Dedifferentiated amniotic fluid mesenchymal stem cell (primary cell): Measurements from ENCODE around the gene ANKRD12.
A peak's percentile ranks its signal among the peaks of the same experiment; 100 is the strongest.
"Not testable (repeated sequence)": the region's sequence is repeated elsewhere in the genome, so short reads cannot be mapped to it uniquely, and the experiment has no call there.

ENCODE experiments used
- DNase-seq: peaks from one replicate; pipeline ENCODE4 v3.0.0-alpha.2; 2016; ENCODE audit errors: extremely low spot score

ANKRD12 gene

DNA sequence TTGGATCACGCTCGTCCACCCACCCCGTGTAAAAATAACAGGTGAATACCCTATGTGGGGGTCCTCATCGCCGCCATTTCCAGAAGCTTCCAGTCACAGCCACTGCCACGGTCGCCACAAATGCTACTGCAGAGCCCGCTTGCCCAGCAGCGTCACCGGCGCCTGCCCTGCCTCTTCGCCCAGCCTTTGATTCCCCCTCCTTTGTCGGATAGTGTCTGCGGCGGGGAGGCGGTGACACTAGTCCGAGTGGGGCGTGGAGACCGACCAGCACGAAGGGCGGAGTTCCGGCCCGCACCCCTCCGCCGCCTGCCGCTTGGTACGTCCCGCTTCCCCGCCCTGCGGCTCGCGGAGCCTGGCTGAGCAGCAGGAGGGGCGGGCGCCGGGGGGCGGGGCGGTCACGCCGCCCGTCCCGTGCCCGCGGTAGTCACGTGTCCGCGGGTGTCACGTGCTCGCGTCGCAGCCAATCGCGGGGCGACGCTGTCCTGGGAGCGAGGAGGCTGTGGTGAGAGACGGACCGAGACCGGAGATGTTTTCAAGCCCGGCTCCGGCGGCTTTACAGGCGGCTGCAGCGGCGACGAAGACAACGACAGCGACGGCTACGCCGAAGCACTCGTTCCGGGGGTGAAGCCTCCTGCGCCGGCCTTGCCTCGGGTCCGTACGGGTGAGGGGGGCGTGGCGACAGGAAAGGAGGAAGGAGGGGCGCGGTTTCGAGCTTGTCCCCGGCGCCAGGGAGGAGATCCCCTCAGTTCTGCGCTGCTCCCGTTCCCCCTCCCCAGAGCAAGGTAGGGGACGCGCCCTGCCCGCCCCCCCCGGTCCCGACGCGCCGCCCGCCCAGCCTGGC is at the start of gene ANKRD12:
Gene ANKRD12 (plus strand): TSS at position 467 of the 841 bp plus-strand sequence. CDS start 45,652 bp downstream, outside the sequence.
- peak; percentile 92 for DNase-seq

DNA sequence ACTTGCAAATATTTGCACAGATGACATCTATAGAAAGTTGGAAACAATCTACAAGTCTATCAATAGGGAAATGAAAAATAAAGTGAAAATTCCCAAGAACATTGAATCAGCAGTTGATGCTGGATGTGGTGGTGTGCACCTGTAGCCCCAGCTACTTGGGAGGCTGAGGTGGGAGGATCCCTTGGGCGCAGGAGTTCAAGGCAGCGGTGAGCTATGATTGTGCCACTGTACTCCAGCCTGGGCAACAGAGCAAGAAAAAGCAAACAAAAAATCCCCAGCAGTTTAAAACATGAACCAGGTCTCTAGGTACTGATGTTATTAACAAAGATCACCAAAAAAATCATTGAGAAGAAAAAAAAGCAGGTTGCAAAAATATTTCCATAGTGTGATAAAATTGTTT is 49.4 kb upstream of the ANKRD12 start:
- no peak for DNase-seq

DNA sequence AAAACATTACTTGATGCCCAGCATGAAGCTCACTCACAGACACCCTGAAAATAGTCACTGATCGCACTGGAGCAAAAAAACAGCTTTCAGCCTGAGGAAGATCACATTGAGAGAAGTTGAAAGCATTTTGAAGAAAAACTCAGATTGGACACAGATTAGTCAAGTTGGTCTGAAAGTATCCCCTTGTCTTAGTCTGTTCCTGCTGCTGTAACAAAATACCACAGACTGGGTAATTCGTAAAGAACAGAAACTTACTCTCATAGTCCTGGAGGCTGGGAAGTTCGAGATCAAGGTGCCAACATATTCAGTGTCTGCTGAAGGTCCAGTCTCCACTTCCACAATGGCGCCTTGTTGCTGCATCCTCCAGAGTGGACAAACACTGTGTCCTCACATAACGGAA is 48.3 kb upstream of the ANKRD12 start:
- DNase-seq: no peak

DNA sequence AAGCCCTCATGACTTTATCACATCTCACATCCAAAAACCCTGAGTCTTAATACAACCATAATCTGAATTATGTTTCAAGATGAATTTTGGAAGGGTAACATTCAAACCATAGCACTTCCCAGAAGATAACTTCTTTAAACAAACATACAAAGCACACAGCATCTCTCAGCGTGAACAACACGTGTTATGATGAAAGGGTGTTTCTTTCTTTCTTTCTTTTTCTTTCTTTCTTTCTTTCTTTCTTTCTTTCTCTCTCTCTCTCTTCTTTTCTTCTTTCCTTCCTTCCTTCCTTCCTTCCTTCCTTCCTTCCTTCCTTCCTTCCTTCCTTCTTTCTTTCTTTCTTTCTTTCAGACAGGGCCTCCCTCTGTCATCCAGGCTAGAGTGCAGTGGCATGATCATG is 47.9 kb upstream of the ANKRD12 start:
- DNase-seq: not testable (repeated sequence)

DNA sequence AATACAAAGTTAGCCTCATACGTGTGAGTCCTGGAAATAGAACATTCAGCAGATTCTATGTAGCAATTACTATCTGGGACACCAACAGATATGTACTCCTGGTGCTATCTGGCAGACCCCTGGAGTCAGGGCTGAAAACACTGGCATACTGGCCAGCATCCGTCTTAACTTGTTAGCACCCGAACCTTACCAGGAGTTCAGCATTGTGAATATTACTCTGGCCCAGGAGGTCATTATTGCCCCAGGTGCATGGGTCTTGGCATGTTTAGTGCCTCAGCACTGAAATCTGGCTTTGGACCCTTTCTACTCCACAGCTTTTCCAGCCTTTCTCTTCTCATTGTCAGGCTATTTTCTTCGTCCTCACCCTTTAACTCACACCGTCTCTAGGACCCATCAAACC is 46.0 kb upstream of the ANKRD12 start:
- DNase-seq: no peak

DNA sequence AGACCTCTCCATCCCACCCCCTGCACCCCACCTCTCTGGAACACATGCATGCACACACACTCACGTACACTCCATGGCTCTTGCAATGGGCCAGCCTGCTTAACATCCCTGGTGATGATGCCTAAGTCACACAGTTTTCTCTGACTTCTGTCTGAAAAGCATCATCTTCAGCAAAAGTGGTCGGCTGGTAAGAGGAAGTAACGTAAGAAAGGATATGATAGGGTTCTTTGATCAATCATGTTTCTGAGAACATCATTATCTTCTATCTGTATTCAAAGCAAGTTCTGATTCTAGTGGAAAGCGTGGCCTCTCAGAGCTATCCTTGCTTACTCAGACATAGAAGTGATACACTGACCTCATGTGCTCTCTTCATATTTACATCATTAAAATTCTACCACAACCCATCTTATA is 45.5 kb upstream of the ANKRD12 start:
- no peak for DNase-seq

DNA sequence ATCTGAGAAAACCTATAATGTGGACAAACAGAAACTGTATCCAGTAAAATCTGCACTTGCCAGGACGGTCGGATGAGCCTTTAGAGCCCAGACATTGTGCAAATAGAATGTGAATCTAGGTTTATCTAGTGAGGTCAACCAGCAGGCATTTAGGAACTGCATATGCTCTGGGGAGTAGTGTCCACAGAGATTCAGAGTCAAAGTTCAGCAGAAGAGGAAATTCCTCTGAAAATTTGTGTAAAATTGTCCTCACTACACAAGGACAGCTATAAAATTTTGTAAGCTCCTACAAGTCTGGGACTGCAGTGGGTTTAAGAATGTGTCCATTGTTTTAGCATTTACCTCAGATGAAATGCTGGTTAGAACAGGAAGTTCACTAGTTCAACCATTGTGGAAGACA is 43.9 kb upstream of the ANKRD12 start:
- no peak for DNase-seq

DNA sequence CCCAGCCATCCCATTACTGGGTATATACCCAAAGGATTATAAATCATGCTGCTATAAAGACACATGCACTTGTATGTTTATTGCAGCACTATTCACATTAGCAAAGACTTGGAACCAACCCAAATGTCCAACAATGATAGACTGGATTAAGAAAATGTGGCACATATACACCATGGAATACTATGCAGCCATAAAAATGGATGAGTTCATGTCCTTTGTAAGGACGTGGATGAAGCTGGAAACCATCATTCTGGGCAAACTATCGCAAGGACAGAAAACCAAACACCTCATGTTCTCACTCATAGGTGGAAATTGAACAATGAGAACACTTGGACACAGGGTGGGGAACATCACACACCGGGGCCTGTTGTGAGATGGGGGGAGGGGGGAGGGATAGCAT is 43.5 kb upstream of the ANKRD12 start:
- not testable (repeated sequence) for DNase-seq

DNA sequence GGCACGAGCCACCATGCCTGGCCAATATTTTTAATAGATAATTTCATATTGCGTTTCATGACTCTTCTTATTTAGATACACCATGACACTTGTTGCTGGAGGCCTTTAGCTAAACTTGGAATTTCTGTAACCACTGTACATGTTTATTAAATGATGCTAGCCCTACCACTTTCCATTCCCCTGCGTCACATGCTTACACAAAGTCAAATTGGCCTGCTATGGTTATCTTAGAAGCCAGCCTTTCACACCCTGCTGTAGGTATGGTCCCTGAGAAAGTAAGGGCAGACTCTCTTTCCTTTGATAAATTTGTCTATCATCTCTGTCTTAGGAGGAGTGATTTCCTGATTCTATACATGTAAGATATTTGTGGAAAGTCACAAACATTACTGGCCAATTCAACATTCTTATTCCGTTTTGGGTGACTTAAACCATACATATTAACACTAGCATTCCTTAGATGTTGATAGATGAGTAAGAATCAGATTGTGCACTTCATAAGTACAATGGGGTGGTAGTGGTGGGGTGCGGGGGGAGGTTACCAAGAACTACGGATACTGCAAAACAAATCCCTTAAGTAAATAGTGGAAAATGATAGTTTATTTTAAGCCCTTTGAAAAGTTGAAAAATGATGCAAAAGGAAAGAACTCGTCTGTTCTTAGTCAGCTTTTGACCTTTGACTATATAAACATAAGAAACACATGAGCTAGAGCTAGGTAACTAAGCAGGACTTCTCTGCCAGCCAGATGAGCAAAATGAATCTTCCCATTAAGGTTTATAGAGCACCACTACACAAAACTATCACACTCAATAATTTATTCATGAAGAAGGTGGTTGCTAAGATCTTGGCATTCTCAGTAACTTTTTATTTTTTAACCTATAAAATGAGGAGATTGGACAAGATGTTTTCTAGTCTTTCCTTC is 42.0 kb upstream of the ANKRD12 start:
- DNase-seq: peak; percentile 66

DNA sequence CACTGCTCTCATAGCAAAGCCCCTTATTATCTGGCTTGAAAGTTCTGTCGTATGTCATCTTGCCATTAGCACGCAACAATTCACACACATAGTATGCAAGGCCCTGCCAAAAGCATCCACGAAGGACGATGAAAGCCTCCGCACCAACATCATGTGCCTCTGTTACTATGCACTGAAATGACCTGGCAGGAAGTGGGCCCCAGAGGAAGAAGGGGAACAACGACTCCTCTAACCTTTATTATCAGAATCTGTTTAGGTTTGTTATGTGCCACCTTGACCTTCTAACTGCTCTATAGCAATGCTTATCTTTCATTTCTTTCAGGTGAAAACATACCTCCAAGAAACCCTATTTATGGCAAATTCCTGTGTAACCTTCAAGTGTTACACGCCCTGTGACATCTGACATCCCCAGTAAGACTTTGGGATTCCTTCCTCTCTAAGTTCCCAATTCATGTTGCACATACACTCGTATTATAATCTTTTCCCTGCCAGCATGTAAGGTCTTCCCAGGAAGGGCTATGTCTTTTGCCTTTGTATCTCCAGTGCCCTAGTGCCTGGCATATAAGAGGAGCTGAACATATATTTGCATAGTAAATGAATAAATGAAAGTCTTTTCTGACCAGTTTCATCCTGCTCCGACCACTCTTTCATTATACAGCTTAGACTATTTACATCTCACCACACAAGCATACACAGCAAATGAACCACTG is 41.1 kb upstream of the ANKRD12 start:
- no peak for DNase-seq

DNA sequence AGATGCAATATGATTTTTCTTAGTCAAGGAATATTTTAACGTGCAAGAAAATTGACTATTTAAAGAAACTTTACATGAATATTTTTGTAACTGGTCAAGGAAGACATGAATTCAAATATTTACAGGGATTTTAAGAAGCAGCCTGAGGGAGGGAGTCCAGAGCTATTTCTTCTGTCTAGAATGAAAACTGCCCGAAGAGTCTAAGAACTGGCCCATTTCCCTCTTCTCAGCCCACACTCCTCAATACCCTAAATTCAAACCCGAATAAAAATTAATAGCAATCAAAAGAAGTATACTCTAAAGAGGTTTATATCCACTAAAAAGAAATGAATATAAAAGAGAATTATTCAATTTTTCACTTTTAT is 40.6 kb upstream of the ANKRD12 start:
- DNase-seq: no peak

DNA sequence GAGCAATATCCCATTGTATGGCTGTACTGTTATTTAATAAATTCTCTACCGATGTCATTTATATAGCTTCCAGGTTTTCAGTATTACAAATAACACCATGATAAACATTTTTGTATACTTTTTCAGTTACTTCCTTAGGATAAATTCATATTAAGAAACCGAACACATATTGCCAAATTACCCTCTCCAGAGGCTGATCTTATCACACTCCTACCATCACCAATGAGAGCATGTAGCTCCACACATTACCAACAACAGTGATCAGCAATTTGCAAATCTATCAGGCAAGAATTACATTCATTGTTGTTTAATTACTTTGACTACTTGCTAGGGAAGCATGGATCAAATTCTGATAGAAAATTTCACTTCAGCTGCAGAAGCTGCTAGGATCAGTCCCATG is 39.9 kb upstream of the ANKRD12 start:
- DNase-seq: no peak

DNA sequence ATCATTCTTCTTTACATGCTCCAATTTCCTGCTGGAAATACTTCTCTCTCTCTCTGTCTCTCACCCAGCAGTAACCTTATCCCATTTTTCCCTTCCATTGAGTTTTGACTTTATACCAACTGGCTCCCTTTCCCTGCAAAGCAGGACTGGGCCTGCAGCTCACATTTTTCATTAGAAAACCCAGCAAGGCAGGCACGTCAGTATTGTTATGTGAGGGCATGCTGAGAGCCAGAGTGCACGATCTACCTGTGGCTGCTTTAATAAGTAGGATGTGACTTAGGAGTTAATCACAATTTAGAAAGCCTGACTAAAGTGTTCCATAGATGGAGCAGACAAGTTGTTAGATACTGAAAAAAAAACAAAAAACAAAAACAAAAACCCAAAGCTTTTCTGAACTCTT is 39.2 kb upstream of the ANKRD12 start:
- no peak for DNase-seq

DNA sequence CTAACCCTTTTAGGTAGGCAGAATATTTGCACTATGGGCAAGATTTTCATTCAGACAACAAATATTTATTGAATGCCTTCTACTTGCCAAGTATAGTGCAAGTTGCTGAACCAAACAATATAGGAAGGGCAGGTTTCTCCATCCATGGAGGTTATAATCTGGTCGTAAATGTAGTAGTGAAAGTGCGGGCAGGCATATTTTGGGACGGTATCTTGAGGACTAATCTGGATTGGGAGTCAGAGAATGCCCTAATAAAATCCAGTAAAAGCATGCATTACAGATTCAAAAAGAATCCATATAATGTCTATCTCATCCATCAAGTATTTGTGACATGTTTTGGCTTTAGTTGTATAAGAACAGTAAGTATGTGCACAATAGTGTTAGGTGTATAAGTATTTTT is 35.8 kb upstream of the ANKRD12 start:
- DNase-seq: no peak

DNA sequence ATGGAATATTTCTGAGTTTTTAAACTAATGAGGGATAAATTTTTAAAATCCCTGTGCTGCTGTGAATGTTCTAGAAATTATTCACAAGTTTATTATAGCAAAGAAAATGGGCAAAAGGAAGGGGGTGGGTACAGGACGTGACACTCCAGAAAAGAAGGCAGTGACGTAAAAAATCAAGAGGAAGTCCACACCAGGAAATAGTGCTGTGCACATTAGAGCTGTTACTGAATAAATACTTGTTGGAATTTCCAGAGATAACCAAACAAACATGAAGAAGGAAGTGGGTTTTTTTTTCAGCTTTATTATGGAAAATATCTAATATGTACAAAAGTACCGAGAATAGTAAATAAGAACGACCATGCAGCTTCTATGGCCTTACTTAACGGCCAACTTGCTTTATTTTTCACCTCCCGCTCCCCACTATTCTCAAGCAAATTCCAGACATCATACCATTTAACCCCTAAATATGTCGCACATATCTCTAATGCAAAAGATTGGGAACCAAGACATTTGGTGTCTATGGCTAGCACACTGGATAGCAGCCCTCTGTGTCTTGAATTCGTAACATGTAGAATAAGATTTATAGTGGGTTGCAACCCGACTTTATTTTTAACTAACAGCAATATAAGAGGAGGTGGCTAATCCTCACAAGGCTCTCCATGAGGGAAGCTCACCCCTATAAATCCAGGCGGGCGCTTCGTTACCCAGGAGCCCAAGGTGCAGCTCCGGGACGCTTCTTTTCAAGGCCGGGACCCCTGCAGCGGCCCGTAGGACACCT is 34.7 kb upstream of the ANKRD12 start:
- DNase-seq: no peak

DNA sequence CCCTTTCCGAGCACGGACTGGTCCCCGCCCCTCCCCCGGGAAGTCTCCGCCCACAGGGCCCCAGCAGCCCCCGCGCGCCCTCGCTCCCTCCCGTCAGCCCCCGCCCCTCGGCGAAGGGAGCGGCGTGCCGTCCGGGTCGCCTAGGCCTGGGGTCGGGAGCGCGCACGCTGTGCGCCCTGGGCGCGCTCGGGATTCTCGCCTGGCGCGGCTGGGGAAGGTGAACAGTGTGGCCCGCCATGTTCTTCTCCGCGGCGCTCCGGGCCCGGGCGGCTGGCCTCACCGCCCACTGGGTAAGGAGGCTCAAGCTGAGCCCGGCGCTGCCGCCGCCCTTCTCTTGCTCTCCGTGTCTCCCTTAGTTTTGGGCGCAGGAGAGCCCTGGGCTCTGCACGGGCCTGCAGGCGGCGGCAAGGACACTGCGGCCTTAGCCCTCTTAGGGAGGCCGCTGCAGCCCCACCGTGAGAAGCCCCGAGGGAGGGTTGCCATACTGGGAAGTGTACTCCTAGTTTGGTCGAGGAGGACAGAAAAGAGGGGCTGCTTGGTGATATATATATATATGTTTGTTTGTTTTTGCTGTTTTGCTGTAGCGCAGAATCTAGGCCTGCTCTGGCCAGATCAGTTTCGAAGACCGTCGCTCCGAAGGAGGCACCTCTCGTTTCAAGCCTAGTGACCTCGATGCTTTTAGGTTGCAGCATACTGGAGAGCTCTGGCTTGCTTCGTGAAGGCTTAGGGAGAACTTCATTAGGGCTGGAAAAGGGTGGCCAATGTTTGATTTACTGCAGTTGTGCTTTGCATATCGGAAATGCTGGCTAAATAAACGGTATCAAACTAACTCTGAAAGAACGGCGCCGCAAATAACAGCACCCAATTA is 33.8 kb upstream of the ANKRD12 start, which contains the start of gene NDUFV2:
Gene NDUFV2 (plus strand): TSS at position 192 of the 868 bp plus-strand sequence. CDS start 45 bp downstream, at position 237.
- DNase-seq: peak; percentile 91

DNA sequence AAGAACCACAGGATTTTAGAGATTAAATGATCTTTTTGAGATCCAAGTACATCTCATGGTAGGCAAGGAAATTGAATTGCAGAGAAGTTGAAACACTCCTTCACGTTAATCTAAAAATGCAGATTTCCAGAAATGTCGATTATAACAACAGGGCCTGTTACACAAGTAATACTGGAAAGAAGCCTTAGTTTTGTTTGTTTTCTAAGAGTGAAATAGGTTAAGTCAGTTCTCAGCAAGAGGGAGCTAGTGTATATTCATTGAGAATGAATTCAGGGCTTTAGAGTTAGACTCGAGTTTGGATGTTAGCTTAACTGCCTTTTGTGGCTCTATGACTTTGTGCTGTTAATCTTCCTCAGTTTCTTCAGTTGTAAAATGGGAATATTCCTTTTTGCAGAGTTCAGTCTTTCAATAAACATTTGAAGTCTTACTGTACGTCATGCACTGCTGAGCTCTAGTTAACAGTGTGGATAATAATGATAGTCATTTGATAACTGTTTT is 33.2 kb upstream of the ANKRD12 start:
- no peak for DNase-seq

DNA sequence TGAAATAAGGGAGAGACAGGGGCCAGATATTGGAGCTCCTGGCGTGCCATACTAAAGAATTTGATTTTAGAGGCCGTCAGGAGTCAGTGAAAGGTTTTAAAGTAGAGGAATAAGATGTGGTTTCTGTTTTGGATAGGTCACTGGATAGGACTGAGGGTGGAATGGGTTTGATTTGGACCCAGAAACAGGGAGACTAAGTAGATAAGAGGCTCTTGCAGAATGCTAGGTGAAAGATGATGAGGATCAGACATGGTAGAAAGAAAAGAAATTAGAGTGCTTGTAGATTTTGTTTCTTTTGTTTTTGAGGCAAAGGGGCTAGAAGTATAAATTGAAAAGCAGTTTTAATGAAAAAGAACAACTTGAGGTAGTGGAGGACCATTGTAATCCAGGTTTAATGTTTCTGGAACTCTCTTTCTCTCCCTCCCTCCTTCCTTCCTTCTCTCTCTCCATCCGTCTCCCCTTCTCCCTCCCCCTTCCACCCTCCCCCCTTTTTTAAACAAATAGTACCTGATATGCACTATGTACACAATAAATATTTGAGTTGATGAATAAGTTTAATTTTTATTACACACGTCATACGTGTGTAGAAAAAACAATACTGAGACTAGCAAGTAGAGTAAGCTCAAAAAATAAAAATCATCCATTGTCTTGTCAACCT is 32.2 kb upstream of the ANKRD12 start:
- DNase-seq: no peak

DNA sequence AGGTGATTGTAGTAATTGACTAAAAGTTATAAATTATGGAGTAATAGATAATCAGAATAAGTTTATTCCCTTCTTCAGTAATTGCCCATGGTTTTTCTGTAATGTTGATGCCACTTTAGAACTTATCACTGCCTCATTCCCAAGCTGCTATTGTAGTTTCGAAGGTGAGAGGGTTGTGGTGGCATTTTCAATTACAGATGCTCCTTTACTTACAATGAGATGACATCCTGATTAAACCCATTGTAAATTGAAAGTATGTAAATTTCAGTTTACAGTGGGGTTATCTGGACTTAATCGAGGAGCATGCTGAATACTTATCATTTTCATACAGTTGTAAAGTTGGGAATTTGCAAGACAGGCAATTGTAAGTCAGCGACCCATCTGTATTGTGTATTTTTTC is 31.2 kb upstream of the ANKRD12 start:
- no peak for DNase-seq

DNA sequence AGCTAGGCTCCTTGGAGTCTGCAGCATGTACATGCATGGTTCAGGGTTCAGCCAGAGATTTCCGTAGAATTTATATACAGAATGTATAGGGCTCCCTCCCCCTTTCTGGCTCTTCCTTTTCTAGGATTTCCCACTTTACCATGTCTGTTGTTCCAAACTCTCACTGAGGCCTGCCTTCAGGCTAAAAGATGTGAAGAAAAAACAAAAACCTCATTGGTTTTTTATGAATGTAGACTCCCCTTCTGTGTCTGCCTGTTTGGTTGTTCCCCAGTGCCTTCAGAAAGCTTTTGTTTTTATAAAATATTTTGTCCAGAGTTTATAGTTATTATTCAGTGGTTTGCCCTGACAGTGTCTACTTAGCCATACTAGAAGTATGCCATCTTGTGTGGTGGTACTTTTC is 30.5 kb upstream of the ANKRD12 start:
- DNase-seq: no peak
